ENCODE measurements around the gene ZMYND19.

DNA sequence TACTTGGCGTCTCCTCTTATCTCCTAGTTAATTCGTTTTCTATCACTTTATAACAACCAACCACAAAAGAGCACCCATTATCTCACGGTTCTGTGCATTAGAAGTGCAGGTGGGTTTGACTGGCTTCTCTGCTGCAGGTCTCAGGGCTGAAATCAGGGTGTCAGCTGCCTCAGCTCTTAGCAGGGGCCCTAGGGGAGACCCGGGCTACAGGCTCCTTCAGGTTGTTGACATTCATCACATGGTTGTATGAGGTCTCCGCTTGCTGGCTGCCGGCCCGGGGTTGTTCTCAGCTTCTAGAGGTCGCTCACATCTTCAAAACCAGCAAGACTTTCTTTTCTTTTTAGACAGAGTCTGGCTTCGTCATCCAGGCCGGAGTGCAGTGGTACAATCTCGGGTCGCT lies 2.9 kb upstream of the ZMYND19 start:
- TF ChIP-seq, protein P1, sequence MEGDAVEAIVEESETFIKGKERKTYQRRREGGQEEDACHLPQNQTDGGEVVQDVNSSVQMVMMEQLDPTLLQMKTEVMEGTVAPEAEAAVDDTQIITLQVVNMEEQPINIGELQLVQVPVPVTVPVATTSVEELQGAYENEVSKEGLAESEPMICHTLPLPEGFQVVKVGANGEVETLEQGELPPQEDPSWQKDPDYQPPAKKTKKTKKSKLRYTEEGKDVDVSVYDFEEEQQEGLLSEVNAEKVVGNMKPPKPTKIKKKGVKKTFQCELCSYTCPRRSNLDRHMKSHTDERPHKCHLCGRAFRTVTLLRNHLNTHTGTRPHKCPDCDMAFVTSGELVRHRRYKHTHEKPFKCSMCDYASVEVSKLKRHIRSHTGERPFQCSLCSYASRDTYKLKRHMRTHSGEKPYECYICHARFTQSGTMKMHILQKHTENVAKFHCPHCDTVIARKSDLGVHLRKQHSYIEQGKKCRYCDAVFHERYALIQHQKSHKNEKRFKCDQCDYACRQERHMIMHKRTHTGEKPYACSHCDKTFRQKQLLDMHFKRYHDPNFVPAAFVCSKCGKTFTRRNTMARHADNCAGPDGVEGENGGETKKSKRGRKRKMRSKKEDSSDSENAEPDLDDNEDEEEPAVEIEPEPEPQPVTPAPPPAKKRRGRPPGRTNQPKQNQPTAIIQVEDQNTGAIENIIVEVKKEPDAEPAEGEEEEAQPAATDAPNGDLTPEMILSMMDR (IDR thresholded peaks at IDR 0.05): no peak
- TF ChIP-seq POLR2A (IDR thresholded peaks at IDR 0.05) (no peak), EP300 (IDR thresholded peaks at IDR 0.05) (no peak)
